GM18519 (cell line): Measurements from ENCODE around the gene IFT122.

Experiments
- ATAC-seq: cut with Tn5 transposase; IDR thresholded peaks from one replicate; pipeline ENCODE4 v1.9.1; 2021; ENCODE audit warnings: mild to moderate bottlenecking, moderate library complexity; ENCODE audit not compliant: unreplicated experiment, low FRiP score

Gene IFT122

GRCh38 chr3:129567176-129567705 lies 127.2 kb downstream of the IFT122 start:
- no peak for ATAC-seq

GRCh38 chr3:129567939-129568338 lies 127.9 kb downstream of the IFT122 start:
- ATAC-seq, result no peak

GRCh38 chr3:129569856-129570255 lies 129.8 kb downstream of the IFT122 start:
- ATAC-seq, result no peak
